Adrenal gland (tissue), 5 donors: ENCODE measurements around the gene B9D1.

Source experiments
- POLR2A ChIP-seq, 2 donors: fragments of 450-650 bp; IDR thresholded peaks; one replicate each; pipeline ENCODE4 v1.6.1; 2017; ENCODE audit warnings: antibody characterized with exemption in 2 of 2, mild to moderate bottlenecking in 2 of 2, moderate library complexity in 1 of 2
- TF ChIP-seq, protein P1 (sequence below), 6 experiments: fragments of 450-650 bp in 4 of 6; fragments of 200-600 bp in 2 of 6; sonication (generic) in 1 of 6; IDR thresholded peaks; 1 replicate in 5 of 6; 2 replicates in 1 of 6; pipeline versions ENCODE4 v1.5.1 to v1.8.0; 2016 to 2021; ENCODE audit warnings: antibody characterized with exemption in 6 of 6, mild to moderate bottlenecking in 2 of 6, moderate library complexity in 1 of 6
- donor health status: DM: no; HTN: no; CAD: no.

- TF ChIP-seq, protein P1, sequence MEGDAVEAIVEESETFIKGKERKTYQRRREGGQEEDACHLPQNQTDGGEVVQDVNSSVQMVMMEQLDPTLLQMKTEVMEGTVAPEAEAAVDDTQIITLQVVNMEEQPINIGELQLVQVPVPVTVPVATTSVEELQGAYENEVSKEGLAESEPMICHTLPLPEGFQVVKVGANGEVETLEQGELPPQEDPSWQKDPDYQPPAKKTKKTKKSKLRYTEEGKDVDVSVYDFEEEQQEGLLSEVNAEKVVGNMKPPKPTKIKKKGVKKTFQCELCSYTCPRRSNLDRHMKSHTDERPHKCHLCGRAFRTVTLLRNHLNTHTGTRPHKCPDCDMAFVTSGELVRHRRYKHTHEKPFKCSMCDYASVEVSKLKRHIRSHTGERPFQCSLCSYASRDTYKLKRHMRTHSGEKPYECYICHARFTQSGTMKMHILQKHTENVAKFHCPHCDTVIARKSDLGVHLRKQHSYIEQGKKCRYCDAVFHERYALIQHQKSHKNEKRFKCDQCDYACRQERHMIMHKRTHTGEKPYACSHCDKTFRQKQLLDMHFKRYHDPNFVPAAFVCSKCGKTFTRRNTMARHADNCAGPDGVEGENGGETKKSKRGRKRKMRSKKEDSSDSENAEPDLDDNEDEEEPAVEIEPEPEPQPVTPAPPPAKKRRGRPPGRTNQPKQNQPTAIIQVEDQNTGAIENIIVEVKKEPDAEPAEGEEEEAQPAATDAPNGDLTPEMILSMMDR (IDR thresholded peaks at IDR 0.05): no peak
- no peak for TF ChIP-seq POLR2A (IDR thresholded peaks at IDR 0.05)
Observed at GRCh38 chr17:19410091-19410490, 47.6 kb upstream of the B9D1 start.
